GM11168 (cell line): ENCODE results near the gene JAKMIP3.
"Not testable (repeated sequence)": the region's sequence is repeated elsewhere in the genome, so short reads cannot be mapped to it uniquely, and the experiment has no call there.

Experiments used
- in situ Hi-C: fragments of 300-500 bp; cut with MboI; formaldehyde crosslinking; loops from one replicate; pipeline ENCODE4 v1.12.0; 2022; ENCODE audit warnings: low sequenced_read_pairs; ENCODE audit not compliant: unreplicated experiment

JAKMIP3 gene

DNA sequence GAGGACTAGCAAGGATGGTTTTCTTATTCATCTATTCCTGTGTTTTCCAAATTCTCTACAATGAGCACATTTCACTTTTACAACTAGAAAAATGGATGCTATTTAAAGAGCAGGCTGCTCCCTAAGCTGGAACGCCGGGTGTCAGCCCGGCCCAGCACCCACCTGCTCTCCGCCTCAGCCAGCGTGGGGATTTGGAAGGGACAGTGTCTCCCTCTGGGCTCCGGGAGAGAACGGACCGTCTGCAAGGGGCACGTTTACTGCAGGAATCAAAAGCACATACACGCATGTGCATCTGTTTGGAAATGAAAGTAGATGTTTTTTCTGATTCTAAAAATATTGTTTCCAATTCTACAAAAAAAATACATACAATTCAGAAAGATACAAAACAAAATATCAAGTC, 2.3 kb upstream of the JAKMIP3 start:
- in situ Hi-C loops, result no loop called here

DNA sequence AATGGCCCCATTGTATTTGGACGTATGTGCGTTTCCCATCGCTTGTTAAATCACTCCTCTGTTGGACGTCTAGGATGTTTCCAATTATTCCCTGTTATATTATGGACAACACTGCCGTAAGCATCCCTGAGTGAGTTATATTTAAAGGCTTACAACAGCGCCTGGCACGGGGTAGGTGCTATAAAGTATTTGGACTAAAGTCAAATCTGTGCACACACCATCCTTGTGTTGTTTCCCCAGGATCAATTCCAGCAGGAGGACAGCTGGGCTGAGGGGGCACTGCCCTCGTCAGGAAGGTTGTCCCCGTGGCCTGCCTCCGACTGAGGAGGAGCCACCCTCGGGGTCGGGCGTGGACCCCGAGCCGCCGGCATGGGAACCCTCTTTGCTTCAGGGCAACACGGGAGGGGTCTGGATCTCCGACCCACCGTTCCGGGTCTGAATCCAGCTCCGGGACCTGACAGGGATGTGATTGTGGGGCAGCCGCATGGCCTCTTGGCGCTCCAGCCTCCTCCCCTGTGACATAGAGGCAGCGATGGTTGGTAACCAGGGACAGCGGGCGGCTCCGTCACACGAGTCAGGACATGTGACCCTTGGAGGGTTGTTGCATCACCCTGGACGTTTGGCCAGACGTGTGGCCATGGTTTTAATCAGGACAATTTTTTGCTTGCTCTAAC, 1.5 kb upstream of the JAKMIP3 start:
- in situ Hi-C loops, result no loop called here

DNA sequence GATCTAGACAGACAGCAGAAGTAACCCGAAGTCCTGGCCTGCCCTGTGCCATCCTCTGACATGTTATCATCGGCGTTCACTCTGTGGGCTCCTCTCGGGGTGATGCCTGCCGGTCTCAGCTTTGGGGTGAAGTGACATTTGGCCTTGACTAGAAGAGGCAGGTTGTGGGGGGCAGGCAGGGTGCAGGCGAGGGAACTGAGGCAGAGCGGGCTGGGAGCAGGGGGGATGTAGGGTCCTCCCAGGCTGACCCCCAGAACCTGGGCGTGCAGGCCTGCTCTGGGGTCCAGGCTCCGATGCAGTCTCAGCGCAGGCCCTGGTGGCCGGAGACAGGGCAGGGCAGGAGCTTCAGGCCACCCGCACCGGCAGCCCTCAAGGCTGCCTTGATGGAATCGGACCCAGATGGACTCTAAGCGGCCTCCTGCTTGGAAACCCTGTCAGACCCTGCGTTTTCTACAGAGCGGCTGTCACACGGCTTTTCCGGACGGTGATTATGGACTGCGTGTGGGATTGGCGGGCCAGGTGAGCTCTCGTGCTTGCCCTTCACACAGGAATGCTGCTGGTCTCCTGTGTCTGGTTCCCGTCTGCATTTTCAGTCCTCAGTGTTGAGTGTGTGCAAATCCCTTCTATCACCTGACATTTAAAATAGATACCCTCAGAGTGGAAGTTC, 842 bp upstream of the JAKMIP3 start:
- in situ Hi-C loops, result no loop called here

DNA sequence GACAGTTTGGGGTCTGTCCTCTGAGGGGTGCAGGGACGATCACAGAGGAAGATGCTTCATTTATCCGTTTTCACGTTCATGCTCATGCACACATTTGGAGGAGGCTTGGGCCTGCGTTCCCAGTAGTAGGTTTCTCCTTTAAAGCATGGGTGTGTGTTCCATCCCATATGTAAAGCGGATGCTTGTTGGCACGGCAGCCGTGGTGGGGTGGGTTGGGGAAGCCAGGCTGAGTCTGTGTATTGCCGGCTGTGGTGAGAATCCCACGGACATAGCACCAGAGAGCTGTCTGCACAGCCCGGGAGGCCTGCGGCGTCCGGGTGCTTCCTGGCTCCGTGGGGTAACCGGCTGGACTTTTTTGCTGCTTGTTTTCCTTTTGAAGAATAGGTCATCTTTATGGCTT, 440 bp downstream of the JAKMIP3 start:
- in situ Hi-C loops, result no loop called here

DNA sequence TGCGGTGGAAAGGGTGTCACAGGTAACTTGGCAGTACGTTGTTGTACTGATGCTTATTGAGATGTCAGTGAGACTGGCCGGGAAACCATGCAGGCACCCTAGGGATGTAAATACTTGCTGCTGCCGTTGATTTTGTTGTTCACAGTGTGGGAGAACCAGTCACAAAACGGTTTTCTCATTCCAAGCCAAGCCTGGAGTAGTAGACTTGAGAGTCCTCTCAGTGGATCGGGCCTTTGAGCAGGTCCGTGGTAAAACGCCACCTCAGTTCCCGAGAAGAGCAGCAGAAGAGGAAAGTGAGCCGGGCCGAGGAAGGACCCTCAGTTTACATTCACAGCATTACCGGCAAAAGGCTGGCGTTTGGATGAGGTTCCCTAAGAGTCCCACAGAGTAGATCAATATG, 1.1 kb downstream of the JAKMIP3 start:
- in situ Hi-C loops, result no loop called here

DNA sequence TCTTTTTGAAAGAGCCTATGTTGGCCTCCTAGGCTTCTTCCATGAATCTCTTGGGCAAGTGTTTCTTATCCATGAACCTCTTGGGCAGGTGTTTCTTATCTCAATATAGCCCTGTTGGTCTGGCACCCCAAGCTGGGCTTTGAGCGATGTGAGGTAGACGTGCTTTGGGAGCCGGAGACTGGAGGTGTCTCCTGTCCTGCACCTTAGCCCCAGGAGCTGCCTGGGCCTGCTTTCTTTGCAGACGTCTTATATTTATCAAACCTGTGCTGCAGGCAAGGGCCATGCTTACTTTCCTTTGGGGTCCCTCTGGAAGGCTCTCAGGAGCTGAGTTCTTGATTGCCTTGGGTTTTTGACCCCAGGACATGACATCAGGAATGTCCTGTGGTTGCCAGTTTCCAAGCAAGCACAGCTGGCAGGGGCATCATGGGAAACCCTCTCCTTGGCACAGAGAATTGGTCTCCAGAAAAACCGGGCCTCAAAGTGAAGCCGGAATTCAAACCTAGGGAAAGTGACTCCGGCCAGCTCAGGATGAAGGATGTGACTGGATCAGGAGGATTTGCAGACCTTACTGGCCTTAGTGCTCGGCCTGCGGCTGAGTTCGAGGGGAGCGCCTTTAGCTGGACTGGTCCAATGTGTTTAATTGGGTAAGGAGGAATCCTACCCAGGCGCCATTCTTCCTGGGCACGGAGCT, 2.8 kb downstream of the JAKMIP3 start:
- in situ Hi-C loops, result no loop called here

DNA sequence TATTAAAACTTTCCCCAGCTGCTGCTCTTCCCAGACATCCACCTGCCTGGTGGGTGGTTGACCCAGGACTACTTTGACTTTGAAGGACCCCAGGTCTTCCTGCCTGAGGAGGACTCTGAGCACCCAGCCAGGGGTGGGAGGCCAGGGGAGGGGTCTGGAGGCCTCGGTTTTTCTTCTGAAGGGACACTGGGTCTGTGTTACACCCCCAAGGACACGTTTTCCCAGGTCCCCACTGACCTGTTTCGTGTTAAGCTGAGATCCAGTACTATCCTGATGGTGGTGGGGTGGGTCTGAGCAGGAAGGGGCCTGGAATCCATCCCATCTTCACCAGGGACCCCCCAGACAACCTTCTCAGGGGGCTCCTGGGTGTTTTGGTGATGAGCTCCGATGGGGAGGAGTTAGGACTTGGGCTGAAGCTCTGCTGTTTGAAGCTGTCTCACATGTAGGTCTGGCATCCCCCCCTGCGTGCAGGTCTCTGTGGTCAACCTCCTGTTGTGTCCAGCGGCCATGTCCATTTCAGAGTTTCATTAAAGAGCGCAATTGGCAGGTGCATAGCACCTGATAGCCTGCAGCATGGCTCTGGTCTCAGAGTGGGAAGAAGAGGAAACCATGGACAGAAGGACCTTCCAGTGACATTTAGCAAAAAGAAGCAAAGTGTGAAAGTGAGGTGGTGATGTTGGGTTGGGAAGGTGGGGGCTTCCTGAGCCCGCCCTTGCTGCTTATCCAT, 3.5 kb downstream of the JAKMIP3 start:
- in situ Hi-C loops, result no loop called here

DNA sequence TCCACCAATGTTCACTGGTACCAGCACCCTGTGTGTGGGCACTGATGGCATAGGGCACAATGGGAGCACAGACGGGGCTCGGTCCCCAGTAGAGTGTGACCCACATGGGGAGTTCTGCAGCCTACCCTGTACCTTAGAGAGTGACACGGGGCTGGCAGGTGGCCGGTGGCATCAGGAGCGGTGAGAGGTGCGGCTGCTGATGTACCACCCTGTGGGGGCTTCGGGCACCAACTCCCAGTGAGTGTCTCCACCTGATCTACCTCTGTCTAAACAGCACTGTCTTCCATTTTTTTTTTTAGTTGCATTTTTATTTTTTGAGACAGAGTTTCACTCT, 4.1 kb downstream of the JAKMIP3 start:
- in situ Hi-C loops, result no loop called here

DNA sequence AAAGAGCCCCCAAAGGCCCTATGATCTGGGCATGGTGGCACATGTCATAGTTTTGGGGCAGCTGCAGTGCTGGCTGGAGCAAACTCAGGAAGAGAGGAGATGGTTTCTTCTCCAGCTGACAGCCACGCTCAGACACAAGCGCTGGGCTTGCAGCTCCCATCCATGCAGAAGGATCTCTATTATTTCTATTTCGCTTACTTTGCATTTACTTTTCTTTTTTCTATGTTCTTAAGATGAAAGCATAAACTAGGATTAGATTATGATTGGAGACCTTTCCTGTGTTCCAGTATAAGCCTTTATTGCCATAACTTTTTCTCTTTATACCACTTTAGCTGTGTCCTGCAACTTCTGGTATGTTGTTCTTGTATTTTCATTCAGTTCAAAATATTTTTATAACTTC, 5.0 kb downstream of the JAKMIP3 start:
- in situ Hi-C loops, result no loop called here

DNA sequence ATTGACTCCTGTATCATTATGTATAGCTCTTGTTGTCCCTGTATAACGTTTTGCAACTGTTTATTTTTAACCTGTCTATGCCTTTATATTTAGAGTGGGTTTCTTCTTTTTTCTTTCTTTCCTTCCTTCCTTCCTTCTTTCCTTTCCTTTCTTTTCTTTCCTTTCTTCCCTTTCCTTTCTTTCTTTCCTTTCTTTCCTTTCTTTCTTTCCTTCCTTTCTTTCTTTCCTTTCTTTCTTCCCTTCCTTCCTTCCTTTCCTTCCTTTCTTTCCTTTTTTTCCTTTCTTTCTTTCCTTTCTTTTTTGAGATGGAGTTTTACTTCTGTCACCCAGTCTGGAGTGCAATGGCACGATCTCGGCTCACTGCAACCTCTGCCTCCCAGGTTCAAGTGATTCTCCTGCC, 5.9 kb downstream of the JAKMIP3 start:
- in situ Hi-C loops, result no loop called here

DNA sequence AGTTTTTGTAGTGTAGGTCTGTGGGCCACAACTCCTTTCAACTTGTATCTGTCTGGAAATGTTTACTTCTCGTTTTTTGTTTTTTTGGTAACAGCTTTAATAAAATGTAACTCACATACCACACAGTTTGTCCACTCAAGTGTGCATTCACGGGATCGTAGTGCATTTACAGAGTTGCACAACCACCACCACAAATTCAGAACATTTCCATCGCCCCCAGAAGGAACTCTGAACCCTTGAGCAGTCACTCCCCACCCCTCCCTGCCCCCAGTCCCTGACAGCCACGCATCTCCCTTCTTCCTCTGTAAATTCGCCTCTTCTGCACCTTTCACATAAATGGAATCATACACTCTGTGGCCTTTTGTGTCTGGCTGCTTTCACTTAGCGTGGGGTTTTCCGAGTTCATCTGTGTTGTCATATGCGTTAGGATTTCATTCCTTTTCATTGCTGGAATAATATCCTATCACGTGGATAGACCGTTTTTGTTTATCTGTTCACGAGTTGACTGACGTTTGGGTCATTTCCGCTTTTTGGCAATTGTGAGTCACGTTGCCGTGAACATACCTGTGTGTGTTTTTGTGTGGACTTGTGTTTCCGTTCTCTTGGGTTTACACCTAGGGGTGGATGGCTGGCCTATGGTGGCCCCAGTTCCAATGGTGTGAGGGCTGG, 10.3 kb downstream of the JAKMIP3 start:
- in situ Hi-C loops, result no loop called here

DNA sequence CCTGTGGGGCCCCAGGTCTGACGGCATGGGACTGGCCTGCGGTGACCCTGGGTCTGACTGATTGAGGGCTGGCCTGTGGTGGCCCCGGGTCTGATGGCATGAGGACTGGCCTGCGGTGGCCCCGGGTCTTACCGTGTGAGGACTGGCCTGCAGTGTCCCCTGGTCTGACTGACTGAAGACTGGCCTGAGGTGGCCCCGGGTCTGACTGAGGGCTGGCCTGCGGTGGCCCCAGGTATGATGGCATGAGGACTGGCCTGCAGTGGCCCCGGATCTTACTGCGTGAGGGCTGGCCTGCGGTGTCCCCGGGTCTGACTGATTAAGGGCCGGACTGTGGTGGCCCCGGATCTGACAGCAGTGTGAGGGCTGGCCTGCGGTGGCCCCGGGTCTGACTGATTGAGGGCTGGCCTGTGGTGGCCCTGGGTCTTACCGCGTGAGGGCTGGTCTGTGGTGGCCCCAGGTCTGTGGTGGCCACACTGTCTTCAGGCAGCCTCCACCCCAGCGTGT, 10.9 kb downstream of the JAKMIP3 start:
- in situ Hi-C loops, result no loop called here

DNA sequence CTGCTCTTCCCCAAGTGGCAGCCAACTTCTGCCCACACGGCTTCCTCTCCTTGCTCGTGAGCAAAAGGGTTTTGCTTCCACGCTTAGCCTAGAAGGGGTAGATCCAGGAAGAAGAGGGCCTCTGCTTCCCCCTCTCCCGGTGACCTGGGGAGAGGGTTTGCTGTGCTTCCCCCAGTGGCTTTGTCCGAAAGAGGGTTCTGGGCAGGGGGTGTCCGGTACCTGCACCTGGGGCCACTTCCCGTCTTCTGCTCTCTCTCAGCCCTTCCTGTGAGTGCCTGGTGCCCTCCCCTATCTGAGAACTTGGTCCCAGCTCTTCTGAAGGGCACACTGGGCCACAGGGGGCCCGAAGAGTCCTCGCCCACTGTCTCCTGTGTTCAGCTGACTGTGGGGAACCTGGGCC, 11.3 kb downstream of the JAKMIP3 start:
- in situ Hi-C loops, result no loop called here

DNA sequence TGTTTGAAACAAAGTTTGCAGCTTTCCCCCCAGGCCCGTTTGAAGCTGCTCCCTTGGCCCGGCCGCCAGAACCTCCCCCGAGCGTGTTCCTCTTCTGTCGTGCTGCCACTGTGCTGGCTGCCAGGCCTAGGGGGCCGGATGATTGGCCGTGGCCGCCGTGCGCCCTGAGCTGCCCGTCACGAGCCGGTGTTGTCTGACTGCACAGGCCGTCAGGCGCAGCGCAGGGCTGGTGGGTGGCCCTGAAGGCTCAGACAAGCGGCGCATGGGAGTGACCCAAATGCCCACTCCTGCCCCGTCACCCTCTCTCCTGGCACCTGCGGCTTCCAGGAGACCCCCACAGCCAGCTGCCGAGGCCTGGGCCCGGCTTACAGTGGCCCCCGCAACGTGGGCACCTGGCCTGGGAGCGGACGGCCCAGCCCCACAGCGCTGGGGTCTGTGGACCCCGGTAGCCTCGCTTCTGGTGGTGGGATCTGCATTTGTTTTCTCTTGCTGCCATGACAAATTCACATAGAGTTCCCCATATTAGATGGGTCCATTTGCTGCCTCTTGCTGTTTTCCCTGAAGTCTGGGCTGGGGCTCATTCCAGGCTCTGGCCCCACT, 13.1 kb downstream of the JAKMIP3 start:
- in situ Hi-C loops, result no loop called here

DNA sequence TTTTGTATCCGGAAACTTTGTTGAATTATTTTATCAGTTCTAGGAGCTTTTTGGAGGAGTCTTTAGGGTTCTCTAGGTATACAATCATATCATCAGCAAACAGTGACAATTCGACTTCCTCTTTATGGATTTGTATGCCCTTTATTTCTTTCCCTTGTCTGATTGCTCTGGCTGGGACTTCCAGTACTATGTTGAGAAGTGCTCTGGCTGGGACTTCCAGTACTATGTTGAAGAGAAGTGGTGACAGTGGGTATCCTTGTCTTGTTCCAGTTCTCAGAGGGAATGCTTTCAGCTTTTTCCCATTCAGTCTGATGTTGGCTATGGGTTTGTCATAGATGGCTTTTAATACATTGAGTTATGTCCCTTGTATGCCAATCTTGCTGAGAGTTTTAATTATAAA, 18.6 kb downstream of the JAKMIP3 start:
- in situ Hi-C loops, result not testable (repeated sequence)

DNA sequence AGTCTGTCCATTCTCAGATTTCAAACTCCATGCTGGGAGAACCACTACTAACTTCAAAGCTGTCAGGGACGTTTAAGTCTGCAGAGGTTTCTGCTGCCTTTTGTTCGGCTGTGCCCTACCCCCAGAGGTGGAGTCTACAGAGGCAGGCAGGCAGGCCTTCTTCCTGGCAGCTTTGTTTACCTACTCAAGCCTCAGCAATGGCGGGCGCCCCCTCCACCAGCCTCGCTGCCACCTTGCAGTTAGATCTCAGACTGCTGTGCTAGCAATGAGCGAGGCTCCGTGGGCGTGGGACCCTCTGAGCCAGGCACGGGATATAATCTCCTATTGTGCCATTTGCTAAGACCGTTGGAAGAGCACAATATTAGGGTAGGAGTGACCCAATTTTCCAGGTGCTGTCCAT, 27.5 kb downstream of the JAKMIP3 start:
- in situ Hi-C loops, result not testable (repeated sequence)

DNA sequence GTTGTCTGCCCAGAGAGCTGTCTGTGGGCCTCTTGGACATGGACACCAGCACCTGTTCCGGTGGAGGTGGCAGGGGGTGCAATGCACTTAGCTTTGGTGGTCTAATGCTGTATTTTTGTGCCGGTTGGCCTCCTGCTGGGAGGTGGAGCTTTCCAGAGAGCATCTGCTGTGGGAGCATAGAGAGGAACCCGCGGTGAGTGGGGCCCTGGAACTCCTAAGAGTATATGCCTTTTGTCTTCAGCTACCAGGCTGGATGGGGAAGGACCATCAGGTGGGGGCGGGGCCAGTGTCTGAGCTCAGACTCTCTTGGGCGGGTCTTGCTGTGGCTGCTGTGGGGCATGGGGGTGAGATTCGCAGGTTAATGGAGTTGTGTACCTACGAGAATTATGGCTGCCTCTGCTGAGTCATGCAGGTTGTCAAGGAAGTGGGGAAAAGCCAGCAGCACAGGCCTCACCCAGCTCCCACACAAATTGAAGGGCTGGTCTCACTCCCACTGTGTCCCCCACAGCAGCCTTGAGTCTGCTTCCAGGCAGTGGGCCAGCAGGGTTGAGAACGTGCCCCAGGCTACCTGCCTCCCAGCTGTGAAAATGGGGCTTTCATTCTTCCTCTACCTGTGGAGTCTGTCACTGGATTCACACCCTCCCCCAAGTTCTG, 29.0 kb downstream of the JAKMIP3 start:
- in situ Hi-C loops, result no loop called here

DNA sequence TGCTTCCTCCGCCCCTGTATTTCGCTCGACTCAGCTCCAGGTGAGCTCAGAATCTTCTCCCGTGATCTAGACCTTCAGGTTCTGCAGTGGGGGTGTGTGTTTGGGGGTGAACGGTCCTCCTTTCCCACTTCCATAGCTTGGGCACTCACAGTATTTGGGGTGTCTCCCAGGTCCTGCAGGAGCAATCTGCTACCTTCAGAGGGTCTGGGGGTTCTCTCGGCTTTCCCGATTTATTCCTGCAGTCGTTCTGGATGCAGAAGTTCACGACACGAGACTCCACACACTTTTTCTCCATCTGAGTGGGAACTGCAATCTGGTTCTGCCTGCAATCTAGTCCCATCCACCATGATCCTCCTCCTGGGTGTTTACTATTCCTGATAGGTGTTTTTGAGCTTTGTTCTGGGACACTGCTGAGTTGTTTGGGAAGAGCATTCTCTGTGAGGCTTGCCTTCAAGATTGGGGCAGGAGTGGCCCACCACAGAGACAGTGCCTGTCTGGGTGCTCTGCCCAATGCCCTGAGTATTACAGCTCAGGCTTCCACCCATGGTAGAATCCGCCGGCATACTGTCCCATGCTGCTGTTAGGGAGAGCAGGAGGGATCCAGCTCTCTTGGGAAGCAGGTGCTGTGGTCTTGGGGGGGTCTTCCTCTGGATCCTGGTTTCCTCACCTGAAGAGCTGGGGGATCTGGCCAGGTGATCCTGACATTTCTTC, 29.8 kb downstream of the JAKMIP3 start:
- in situ Hi-C loops, result no loop called here

DNA sequence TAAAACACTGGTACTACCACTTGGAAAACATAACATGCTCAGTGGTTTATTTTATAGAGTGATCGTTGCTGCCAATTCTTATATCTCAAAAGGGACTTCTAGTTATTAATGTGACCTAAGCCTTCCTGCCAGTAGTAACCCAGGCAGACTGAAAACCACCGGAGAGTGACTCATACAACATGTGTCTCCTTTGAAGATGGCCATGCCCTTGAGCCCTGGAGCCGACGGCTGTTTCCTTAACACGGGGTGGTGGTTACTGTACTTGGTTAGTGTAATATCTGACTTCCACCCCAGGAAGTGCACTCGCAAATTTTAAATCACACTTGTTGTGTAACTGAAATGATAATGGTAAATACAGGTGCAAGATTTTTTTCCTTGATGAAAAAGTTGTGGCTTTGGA, 30.5 kb downstream of the JAKMIP3 start:
- in situ Hi-C loops, result no loop called here
